B cell (primary cell): ENCODE results near the gene PPARG. TPM values are rescaled to one million over a fixed set of nuclear protein-coding genes. Genes with fewer than 3 reads are reported as not detected.

Experiments used
- ATAC-seq: fragments of 200-7000 bp; cut with Tn5 transposase; one replicate; pipeline ENCODE4 v1.10.0; 2021; ENCODE audit warnings: low read depth, mild to moderate bottlenecking, moderate number of reproducible peaks, moderate library complexity
- CTCF ChIA-PET: fragments of 350-600 bp; sonication (Branson Sonifier 250); formaldehyde crosslinking; loops from one replicate; lab custom pipeline; 2021; ENCODE audit warnings: antibody characterized with exemption, inconsistent platforms; lab: Charles Lee
- POLR2A ChIA-PET: fragments of 350-600 bp; sonication (Branson Sonifier 250); formaldehyde crosslinking; loops from one replicate; lab custom pipeline; 2021; ENCODE audit warnings: antibody characterized with exemption; lab: Charles Lee
- DNase-seq: peaks from one replicate; pipeline ENCODE4 v3.0.0; 2013
- H2AFZ ChIP-seq: 2 replicates; pipeline ENCODE4 v1.6.1; 2012; ENCODE audit warnings: mild to moderate bottlenecking, low read depth, low read length; ENCODE audit not compliant: insufficient read depth, poor library complexity, severe bottlenecking
- H3K27ac ChIP-seq, 2 donors: 1 replicate in 1 of 2; 2 replicates in 1 of 2; pipeline ENCODE4 v1.5.1; 2012 to 2013; ENCODE audit warnings: low read length in 2 of 2, mild to moderate bottlenecking in 2 of 2, moderate library complexity in 1 of 2
- H3K27me3 ChIP-seq, 4 experiments: fragments of 200-600 bp in 1 of 4; sonication (generic) in 1 of 4; replicated peaks in 1 of 4; 1 replicate in 2 of 4; 2 replicates in 2 of 4; pipeline versions ENCODE4 v1.6.1 to v1.7.0; 2013 to 2016; ENCODE audit warnings: low read length in 3 of 4, mild to moderate bottlenecking in 2 of 4, mixed read lengths in 1 of 4, moderate library complexity in 1 of 4; ENCODE audit not compliant: insufficient read depth in 4 of 4, control insufficient read depth in 3 of 4; ENCODE audit errors: control extremely low read depth in 1 of 4
- H3K36me3 ChIP-seq, 2 experiments: replicated peaks in 1 of 2; 1 replicate in 1 of 2; 2 replicates in 1 of 2; pipeline versions ENCODE4 v1.6.1 to v1.7.1; 2013; ENCODE audit warnings: low read length in 1 of 2; ENCODE audit not compliant: insufficient read depth in 2 of 2, control insufficient read depth in 1 of 2; ENCODE audit errors: control extremely low read depth in 1 of 2, extremely low read depth in 1 of 2
- H3K4me1 ChIP-seq, 2 donors: fragments of 200-600 bp in 1 of 2; sonication (generic) in 1 of 2; 1 replicate in 1 of 2; 2 replicates in 1 of 2; pipeline versions ENCODE4 v1.5.1 to v1.6.1; 2013 to 2017; ENCODE audit warnings: low read length in 2 of 2; ENCODE audit not compliant: control insufficient read depth in 2 of 2, insufficient read depth in 2 of 2
- H3K4me2 ChIP-seq: replicated peaks from 2 replicates; pipeline ENCODE3; 2012; ENCODE audit warnings: mild to moderate bottlenecking, low read depth, low read length; ENCODE audit not compliant: poor library complexity, severe bottlenecking
- H3K4me3 ChIP-seq, 5 experiments: fragments of 200-600 bp in 1 of 5; sonication (generic) in 1 of 5; 1 replicate in 3 of 5; 2 replicates in 2 of 5; pipeline versions ENCODE4 v1.5.1 to v1.7.0; 2011 to 2016; ENCODE audit warnings: low read length in 4 of 5, mild to moderate bottlenecking in 4 of 5, low read depth in 2 of 5, control low read depth in 1 of 5, moderate library complexity in 1 of 5; ENCODE audit not compliant: insufficient read depth in 1 of 5; ENCODE audit errors: control extremely low read depth in 1 of 5, extremely low read depth in 1 of 5
- H3K79me2 ChIP-seq: fragments of 200-600 bp; sonication (generic); one replicate; pipeline ENCODE4 v1.6.0; 2016; ENCODE audit warnings: low read length; ENCODE audit not compliant: control insufficient read depth, insufficient read depth
- H3K9ac ChIP-seq: fragments of 200-600 bp; sonication (generic); 2 replicates; pipeline ENCODE4 v1.6.1; 2017; ENCODE audit warnings: mild to moderate bottlenecking, low read length, moderate library complexity
- H3K9me3 ChIP-seq, 3 donors: one replicate each; pipeline versions ENCODE4 v1.6.1 to v1.7.1; 2013; ENCODE audit warnings: low read length in 2 of 3; ENCODE audit not compliant: control insufficient read depth in 2 of 3, insufficient read depth in 1 of 3; ENCODE audit errors: control extremely low read depth in 1 of 3
- H4K20me1 ChIP-seq: 2 replicates; pipeline ENCODE4 v1.6.0; 2012; ENCODE audit warnings: mild to moderate bottlenecking, low read length; ENCODE audit not compliant: insufficient read depth, control insufficient read depth, poor library complexity, severe bottlenecking
- H3K27ac Mint-ChIP-seq: one replicate; pipeline ENCODE4 v1.8.0; 2021; ENCODE audit warnings: mixed read lengths
- H3K27me3 Mint-ChIP-seq: one replicate; pipeline ENCODE4 v1.8.0; 2021; ENCODE audit warnings: mixed read lengths
- H3K4me1 Mint-ChIP-seq: one replicate; pipeline ENCODE4 v1.8.0; 2021; ENCODE audit warnings: mixed read lengths
- H3K4me3 Mint-ChIP-seq: one replicate; pipeline ENCODE4 v1.8.0; 2021; ENCODE audit warnings: mixed read lengths
- H3K9me3 Mint-ChIP-seq: one replicate; pipeline ENCODE4 v1.8.0; 2022; ENCODE audit warnings: mixed read lengths; ENCODE audit not compliant: insufficient read depth
- CTCF ChIP-seq: fragments of 200-600 bp; IDR thresholded peaks from one replicate; pipeline ENCODE4 v1.8.0; 2022; ENCODE audit warnings: antibody characterized with exemption, mild to moderate bottlenecking
- EZH2 ChIP-seq: IDR thresholded peaks from 2 replicates; pipeline ENCODE4 v1.6.1; 2012; ENCODE audit warnings: borderline replicate concordance, low read depth, mild to moderate bottlenecking, moderate library complexity, low read length; ENCODE audit not compliant: insufficient read depth, poor library complexity, severe bottlenecking
- WGBS: methylation state at CpG from one replicate; pipeline ENCODE4 v1.1.5; 2013; ENCODE audit warnings: missing lambda C conversion rate; ENCODE audit not compliant: insufficient coverage; 5-methylcytosine and 5-hydroxymethylcytosine counted together
- intact Hi-C: fragments of 100-400 bp; cut with micrococcal nuclease; formaldehyde crosslinking; loops from one replicate; pipeline ENCODE4 v1.10.0; 2022
- polyA plus RNA-seq: library from polyadenylated mRNA; depleted of rRNA; stranded (reverse); fragments of >200 nt; gene quantifications from 2 replicates; pipeline ENCODE4 v1.2.3, GENCODE V29; 2012
- total RNA-seq, 2 donors: library from RNA; stranded (reverse); fragments of 120-200 nt in 1 of 2; gene quantifications; 1 replicate in 1 of 2; 2 replicates in 1 of 2; pipeline versions ENCODE4 v1.2.3 to v1.2.4, GENCODE V29; 2013 to 2022

The PPARG gene
- total and polyA plus RNA-seq, 2 donors (not counting 1 experiment from before 2014, with no cell fraction given): 0.12 to 0.44 TPM

- intact Hi-C loops: no loop called here
- Histone ChIP-seq H3K4me3 (no peak overlapping the region), H4K20me1 (no peaks in the 10 kb centered on the region), H3K4me1 (peaks cover 0 to 5% of the 10 kb centered on the region in 2 donors), H3K36me3 (no peaks in the 10 kb centered on the region), H3K79me2 (no peaks in the 10 kb centered on the region), H3K9ac (no peak overlapping the region), H3K27ac (no peak overlapping the region), H3K4me2 (no peak overlapping the region), H3K9me3 (no peaks in the 10 kb centered on the region), H2AFZ (no peak overlapping the region), H3K27me3 (no peaks in the 10 kb centered on the region)
- no peak for ATAC-seq
- POLR2A ChIA-PET: no interaction called here
- 83% methylated on average over 2 of the region's 18 CpGs for WGBS
- Mint-ChIP-seq H3K4me3 (no peak overlapping the region), H3K27me3 (no peaks in the 10 kb centered on the region), H3K4me1 (no peaks in the 10 kb centered on the region), H3K27ac (no peak overlapping the region), H3K9me3 (no peaks in the 10 kb centered on the region)
- CTCF ChIA-PET: no interaction called here
- TF ChIP-seq CTCF: no peak
- no peak for DNase-seq
These were observed 176.4 kb downstream of the PPARG start for GRCh38 chr3:12465151-12465835.

GRCh38 chr3:12465836-12466225 lies 177.0 kb downstream of the PPARG start:
- Histone ChIP-seq H3K79me2 (no peaks in the 10 kb centered on the region), H2AFZ (no peak overlapping the region), H3K27me3 (no peaks in the 10 kb centered on the region), H3K9ac (no peak overlapping the region), H3K9me3 (no peaks in the 10 kb centered on the region), H3K4me1 (peaks cover 0 to 5% of the 10 kb centered on the region in 2 donors), H3K4me3 (no peak overlapping the region), H3K27ac (no peak overlapping the region), H3K36me3 (no peaks in the 10 kb centered on the region), H3K4me2 (no peak overlapping the region), H4K20me1 (no peaks in the 10 kb centered on the region)
- Mint-ChIP-seq H3K27me3 (no peaks in the 10 kb centered on the region), H3K4me1 (no peaks in the 10 kb centered on the region), H3K27ac (no peak overlapping the region), H3K4me3 (no peak overlapping the region), H3K9me3 (no peaks in the 10 kb centered on the region)
- intact Hi-C loops: no loop called here
- no peak for ATAC-seq
- no peak for TF ChIP-seq CTCF
- no peak for TF ChIP-seq EZH2
- POLR2A ChIA-PET: no interaction called here
- CTCF ChIA-PET: no interaction called here
- DNase-seq: no peak
- 90% methylated on average over 4 of the region's 4 CpGs for WGBS
